HT-29 (cell line): ENCODE data around the gene CEPT1. TPM values are rescaled to one million over a fixed set of nuclear protein-coding genes. Genes with fewer than 3 reads are reported as not detected.
A peak's percentile ranks its signal among the peaks of the same experiment; 100 is the strongest.

Experiments
- DNase-seq: peaks from one replicate; pipeline ENCODE4 v3.0.0-alpha.2; 2015; ENCODE audit warnings: low spot score
- total RNA-seq: library from RNA; depleted of rRNA; stranded (reverse); fragments of >200 nt; shearing (Covaris generic); gene quantifications from 2 replicates; pipeline ENCODE4 v1.2.3, GENCODE V29; 2014

The CEPT1 gene
- total RNA-seq, 1 experiment from 2014 or later, result 14.9 TPM

- no peak for DNase-seq
Observed at GRCh38 chr1:111192074-111192473, 52.1 kb downstream of the CEPT1 start.

GRCh38 chr1:111192658-111193519, 52.9 kb downstream of the CEPT1 start:
- DNase-seq, result no peak

- peak; percentile 47 for DNase-seq
Observed at GRCh38 chr1:111193712-111194480, 53.9 kb downstream of the CEPT1 start.

- DNase-seq, result no peak
Observed at GRCh38 chr1:111195002-111195684, 55.1 kb downstream of the CEPT1 start.

GRCh38 chr1:111196213-111196612, 56.2 kb downstream of the CEPT1 start:
- no peak for DNase-seq

GRCh38 chr1:111197598-111198284, 57.7 kb downstream of the CEPT1 start:
- peak; percentile 53 for DNase-seq

- no peak for DNase-seq
Observed at GRCh38 chr1:111198836-111199235, 58.8 kb downstream of the CEPT1 start.

GRCh38 chr1:111199329-111199728, 59.3 kb downstream of the CEPT1 start:
- no peak for DNase-seq

GRCh38 chr1:111199881-111200801, 60.1 kb downstream of the CEPT1 start, which contains the start of gene DENND2D:
Gene DENND2D (minus strand): TSS chr1:111200646. CDS start chr1:111200459, 187 bp downstream.
- DNase-seq, result peak; percentile 83

GRCh38 chr1:111200802-111201161, 60.8 kb downstream of the CEPT1 start:
- DNase-seq, result no peak

GRCh38 chr1:111201275-111202090, 61.5 kb downstream of the CEPT1 start:
- no peak for DNase-seq

- peak; percentile 87 for DNase-seq
Observed at GRCh38 chr1:111202366-111202706, 62.3 kb downstream of the CEPT1 start.

GRCh38 chr1:111202707-111203623, 62.9 kb downstream of the CEPT1 start:
- peak; percentile 54 for DNase-seq

- peak; percentile 89 for DNase-seq
Observed at GRCh38 chr1:111203681-111204200, 63.7 kb downstream of the CEPT1 start.

- peak; percentile 80 for DNase-seq
Observed at GRCh38 chr1:111204201-111204982, 64.4 kb downstream of the CEPT1 start.

GRCh38 chr1:111204983-111205713, 65.1 kb downstream of the CEPT1 start:
- DNase-seq, result no peak

- no peak for DNase-seq
Observed at GRCh38 chr1:111205714-111206050, 65.7 kb downstream of the CEPT1 start.
